Brain pericyte (primary cell): ENCODE results near the gene ARHGAP1.

Experiments used
- DNase-seq: peaks from one replicate; pipeline ENCODE4 v3.0.0-alpha.2; 2012; ENCODE audit warnings: low read depth, low spot score

Gene ARHGAP1

DNA sequence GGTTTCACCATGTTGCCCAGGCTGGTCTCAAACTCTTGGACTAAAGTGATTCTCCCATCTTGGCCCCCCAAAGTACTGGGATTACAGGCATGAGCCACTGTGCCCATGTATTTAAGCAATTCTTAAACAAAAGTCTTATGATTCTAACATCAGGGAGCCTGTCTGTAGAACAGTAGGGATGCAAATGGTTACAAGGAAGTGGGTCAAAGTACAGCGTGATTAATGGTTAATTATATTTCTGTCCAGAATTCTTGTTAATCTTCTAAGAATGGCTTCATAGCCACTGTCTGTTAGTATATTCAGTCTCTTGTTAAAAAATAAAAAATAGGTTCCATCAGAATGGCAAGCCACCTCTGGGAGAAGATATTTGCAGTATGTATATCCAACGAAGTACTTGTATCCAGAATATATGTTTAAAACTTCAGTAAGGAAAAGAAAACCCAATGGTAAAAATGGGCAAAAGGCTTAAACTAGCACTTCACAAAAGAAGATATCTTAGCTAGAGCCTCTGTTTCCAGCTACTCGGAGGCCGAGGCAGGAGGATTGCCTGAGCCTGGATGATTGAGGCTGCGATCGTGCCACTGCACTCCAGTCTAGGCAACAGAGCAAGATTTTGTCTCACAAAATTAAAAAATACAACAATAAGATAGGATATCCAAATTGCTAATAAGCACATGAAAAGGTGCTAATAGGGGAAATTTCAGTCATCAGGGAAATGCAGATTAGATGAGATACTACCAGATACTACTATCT, 60.2 kb downstream of the ARHGAP1 start:
- DNase-seq: no peak

DNA sequence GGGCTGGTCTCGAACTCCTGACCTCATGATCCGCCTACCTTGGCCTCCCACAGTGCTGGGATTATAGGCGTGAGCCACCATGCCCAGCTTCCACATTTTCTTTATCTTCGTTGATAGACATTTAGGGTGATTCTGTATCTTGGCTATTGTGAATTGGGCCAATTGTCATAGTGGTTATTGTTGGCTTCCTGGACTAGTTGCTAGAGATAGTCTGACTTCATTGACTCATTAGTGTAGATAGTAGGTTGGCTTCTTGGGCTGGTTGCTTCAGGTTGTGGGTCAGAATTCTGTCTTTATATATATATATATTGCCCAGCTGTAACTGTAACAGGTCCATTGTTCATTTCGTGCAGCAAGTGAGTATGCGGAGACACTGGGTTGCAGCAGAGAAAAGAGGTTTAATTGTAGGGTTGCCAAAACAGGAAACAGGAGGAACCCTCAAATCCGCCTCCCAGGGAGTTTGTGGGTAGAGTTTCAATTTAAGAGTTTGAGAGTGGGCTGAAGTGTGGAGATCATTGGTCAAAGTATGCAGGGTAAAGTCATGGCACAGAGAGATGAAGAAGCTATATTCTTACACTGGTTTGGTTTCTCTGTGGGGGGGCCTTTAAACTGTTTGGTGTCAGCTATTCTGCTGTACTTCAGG, 61.1 kb downstream of the ARHGAP1 start:
- DNase-seq: no peak

DNA sequence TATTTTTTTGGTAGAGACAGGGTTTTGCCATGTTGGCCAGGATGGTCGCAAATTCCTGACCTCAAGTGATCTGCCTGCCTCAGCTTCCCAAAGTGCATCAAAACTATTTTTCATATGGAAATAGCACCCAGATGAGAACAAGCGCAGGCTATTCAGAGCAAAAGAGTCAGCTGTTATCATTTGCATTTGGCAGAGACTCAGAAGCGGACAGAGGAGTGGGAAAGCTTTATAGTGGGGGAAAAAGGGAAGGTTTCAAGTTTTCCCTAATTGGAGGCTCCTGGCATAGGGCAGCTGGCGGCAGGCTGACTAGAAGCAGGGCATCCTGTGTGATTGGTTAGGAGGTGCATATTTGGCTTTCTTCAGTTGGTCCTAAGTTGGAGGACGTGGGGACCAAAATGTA, 62.9 kb downstream of the ARHGAP1 start:
- DNase-seq: no peak

DNA sequence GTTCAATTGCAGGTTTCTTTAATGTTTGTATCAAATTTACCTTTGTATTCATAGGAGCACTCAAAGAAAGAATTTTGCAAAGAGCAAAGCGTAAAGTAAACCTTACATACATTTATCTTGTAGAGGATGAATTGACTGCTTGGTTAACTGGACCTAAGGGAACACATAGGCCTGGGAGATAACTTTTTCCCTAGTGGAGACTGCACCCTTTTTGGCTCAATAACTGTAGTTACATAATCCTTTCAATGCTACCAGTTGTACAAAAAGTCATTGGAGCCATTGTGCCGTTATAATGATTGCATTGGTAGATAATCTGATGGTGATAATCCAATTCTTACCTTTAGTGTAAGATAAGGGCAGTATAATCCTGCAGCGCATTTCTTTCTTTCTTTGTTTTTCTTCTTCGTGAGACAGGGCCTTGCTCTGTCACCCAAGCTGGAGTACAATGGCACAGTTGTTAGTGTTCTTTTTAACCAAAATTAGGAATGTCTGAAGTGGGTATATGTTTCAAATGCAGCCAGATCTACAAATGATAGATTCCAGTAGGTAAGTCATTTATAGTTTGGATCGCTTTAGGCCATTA, 64.8 kb downstream of the ARHGAP1 start:
- DNase-seq: no peak

- DNase-seq: no peak
These were observed 66.9 kb downstream of the ARHGAP1 start for GRCh38 chr11:46633291-46634217.

GRCh38 chr11:46632502-46632901, 67.9 kb downstream of the ARHGAP1 start:
- DNase-seq: no peak

- no peak for DNase-seq
These were observed 68.7 kb downstream of the ARHGAP1 start for GRCh38 chr11:46631676-46632075.

GRCh38 chr11:46630237-46630636, 70.2 kb downstream of the ARHGAP1 start:
- DNase-seq: no peak

GRCh38 chr11:46628961-46629360, 71.5 kb downstream of the ARHGAP1 start:
- DNase-seq: no peak
